GM21723 (cell line): ENCODE data around the gene LMF1.
"Not testable (repeated sequence)": the region's sequence is repeated elsewhere in the genome, so short reads cannot be mapped to it uniquely, and the experiment has no call there.

Source experiments
- ATAC-seq: cut with Tn5 transposase; IDR thresholded peaks from one replicate; pipeline ENCODE4 v1.9.1; 2021; ENCODE audit warnings: mild to moderate bottlenecking, moderate library complexity; ENCODE audit not compliant: unreplicated experiment

The LMF1 gene

DNA sequence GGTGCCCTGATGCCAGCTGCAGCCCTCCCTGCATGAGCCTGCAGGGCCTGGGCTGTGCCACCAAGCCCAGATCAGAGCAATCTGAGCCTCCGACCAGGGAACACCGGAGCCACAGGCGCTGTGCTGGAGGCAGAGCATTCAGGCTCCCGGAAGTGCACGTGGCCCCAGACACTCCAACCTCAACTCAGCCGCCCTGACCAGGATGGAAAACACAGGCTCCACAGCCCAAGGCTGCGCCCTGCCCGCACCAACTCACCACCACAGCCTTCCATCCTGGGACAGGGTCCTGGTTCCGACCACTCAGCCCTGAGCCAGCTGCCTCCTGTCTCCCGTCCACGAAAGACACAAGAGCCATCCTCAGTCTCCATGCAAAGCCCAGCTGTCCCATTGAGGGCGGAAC, 18.5 kb downstream of the LMF1 start:
- no peak for ATAC-seq

DNA sequence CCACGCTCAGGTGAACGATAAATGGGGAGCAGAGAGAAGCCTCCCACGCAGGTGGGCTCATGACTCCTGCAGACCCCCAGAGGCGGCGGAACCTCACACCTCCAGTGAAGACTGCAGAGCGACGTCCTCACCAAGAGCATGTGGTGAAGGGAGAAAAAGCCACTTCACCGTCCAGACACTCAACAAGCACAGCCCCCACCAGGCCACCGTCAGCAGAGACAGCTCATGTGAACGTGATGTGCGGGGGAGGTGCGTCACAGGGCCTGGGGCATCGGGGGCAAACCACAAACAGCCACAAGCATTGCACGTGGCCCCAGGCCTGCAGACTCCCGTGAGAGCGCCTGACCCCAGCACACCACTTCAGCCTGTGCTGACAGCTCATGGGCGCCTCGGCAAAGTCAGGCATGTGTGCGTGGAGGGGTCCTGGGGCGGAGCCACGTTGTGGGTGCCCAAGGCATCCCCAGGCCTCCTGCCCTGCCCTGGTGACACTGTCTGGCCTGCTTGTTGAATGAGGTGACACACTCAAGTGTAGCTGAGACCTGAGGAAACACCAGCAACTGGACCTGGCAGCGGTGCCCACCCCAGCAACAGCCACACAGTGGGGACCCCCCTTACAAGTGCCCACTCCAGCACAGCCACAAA, 19.0 kb downstream of the LMF1 start:
- ATAC-seq: no peak

DNA sequence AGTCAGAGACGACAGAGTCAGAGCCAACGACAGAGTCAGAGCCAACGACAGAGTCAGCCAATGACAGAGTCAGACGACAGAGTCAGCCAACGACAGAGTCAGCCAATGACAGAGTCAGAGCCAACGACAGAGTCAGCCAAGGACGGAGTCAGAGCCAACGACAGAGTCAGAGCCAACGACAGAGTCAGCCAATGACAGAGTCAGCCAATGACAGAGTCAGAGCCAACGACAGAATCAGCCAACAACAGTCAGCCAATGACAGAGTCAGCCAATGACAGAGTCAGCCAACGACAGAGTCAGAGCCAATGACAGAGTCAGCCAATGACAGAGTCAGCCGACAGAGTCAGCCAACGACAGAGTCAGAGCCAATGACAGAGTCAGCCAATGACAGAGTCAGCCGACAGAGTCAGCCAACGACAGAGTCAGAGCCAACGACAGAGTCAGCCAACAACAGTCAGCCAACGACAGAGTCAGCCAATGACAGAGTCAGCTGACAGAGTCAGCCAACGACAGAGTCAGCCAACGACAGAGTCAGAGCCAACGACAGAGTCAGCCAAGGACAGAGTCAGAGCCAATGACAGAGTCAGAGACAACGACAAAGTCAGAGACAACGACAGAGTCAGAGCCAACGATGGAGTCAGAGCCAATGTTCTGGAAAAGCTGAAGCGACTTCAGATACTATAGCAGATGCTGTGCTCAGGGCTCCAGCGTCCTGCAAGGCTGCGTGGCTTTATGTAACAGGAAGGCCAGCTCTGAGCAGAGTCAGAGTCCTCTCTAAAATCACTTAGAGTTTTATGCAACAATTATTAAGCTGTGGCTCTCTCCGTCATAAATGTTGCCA, 19.8 kb downstream of the LMF1 start:
- not testable (repeated sequence) for ATAC-seq

- ATAC-seq: not testable (repeated sequence)
Measured at GRCh38 chr16:948767-949166, 22.0 kb downstream of the LMF1 start.

- ATAC-seq: not testable (repeated sequence)
Measured at GRCh38 chr16:947922-948303, 22.9 kb downstream of the LMF1 start.

- no peak for ATAC-seq
Measured at GRCh38 chr16:947255-947921, 23.4 kb downstream of the LMF1 start.

DNA sequence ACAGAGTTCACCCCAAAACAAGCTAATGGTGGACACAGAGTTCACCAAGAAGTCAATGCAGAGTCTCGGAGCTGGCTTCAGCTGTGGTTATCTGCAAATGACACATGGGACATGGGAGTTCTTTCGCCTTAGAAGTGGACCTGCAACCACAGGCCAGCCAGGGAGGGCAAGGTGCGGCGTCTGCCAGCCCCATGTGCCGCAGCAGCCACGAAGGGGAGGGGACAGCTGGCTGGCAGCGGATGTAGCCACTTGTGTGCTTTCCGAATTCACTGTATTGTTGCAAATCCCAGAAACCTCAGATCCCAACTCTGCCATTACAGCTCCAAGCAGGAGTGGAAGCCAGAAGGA, 24.8 kb downstream of the LMF1 start:
- no peak for ATAC-seq

- no peak for ATAC-seq
Measured at GRCh38 chr16:945271-946047, 25.3 kb downstream of the LMF1 start.

- ATAC-seq: no peak
Measured at GRCh38 chr16:943971-944370, 26.8 kb downstream of the LMF1 start.

DNA sequence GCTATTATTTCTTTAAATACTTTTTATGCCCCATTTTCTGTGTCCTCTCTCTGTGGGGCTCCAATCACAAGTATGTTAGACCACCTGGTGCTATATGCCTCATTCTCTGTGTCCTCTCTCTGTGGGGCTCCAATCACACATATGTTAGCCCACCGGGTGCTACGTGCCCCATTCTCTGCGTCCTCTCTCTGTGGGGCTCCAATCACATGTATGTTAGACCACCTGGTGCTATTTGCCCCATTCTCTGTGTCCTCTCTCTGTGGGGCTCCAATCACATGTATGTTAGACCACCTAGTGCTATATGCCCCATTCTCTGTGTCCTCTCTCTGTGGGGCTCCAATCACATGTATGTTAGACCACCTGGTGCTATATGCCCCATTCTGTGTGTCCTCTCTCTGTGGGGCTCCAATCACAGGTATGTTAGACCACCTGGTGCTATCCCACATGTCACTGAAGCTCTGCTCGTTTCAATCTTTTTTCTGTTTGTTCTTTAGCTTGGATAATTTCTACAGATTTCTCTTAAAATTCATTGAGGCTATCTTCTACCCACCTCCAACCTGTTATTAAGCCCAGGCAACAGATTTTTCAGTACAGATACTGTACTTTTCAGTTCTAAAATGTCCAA, 28.2 kb downstream of the LMF1 start:
- ATAC-seq: no peak

GRCh38 chr16:939941-940340, 30.8 kb downstream of the LMF1 start:
- no peak for ATAC-seq

GRCh38 chr16:939311-939710, 31.5 kb downstream of the LMF1 start:
- ATAC-seq: no peak

DNA sequence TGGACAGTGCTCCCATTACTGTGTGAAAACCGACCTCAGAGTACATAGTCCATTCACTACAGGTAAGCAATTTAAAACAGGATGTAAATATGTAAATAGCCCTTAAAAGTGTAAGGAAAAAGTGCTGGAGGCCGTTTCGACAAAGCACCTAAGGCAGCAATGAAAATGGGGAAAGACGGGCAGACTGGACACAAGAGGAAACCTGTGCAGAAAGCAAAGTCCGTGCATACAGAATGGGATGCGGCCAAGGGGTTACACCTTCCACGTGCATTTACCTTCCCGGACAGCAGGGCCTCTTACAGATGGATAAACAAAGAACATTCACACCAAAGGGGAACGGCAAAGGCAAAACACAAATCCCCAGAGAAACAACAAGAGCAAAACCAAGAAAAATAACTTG, 32.0 kb downstream of the LMF1 start:
- ATAC-seq: no peak

DNA sequence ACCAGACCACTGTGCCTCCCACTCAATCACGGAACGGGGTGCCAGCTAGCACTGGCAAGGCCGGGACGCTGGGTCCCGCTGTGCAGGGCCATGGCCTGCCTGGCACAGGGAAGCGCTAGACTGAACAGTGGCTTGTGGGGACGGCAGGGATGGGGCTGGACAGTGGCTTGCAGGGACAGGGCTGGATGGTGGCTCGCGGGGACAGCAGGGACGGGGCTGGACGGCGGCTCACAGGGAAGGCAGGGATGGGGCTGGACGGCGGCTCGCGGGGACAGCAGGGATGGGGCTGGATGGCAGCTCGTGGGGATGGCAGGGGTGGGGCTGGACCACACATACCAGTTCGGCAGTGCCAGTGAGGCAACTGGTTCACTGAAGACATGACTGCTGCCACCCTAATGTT, 32.6 kb downstream of the LMF1 start:
- ATAC-seq: no peak

- ATAC-seq: no peak
Measured at GRCh38 chr16:937723-938122, 33.1 kb downstream of the LMF1 start.

GRCh38 chr16:937311-937710, 33.5 kb downstream of the LMF1 start:
- ATAC-seq: no peak

GRCh38 chr16:935684-936083, 35.1 kb downstream of the LMF1 start:
- no peak for ATAC-seq

GRCh38 chr16:934178-934577, 36.6 kb downstream of the LMF1 start:
- ATAC-seq: no peak

DNA sequence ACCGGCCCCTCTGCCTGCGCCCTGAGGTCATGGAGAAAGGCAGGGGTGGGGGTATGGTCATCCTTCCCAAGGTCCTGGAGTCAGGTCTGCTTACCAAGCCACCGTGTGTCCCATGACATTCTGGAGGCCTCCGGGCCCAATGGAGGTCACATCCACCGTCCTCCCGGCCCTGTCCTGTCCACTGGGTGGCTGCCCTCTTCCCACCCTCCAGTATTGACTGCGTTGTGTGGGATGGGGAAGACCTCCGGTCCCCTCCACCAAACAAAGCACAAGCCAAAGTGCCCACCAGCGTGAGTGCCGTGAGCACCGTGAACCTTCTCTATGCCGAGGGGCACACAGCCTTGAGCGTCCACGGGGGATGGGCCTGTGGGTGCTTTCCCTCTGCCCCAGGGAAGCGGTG, 37.2 kb downstream of the LMF1 start:
- no peak for ATAC-seq

- ATAC-seq: no peak
Measured at GRCh38 chr16:932831-933330, 37.9 kb downstream of the LMF1 start.
